Stimulated activated naive B cell treated with anti-CD40 and anti-IgM and Interleukin-4, amounts not matched to agents 10 μg/mL and 1 μg/mL and 100 μg/mL, for 72 hours (primary cell): ENCODE measurements around the gene PCNT.
"Not testable (repeated sequence)": the region's sequence is repeated elsewhere in the genome, so short reads cannot be mapped to it uniquely, and the experiment has no call there.

Source experiments
- ATAC-seq, 2 donors: fragments of 150-1000 bp; cut with Tn5 transposase; replicated peaks; 2 replicates each; pipeline ENCODE4 v1.10.0; 2021; ENCODE audit warnings: moderate library complexity in 1 of 2
- DNase-seq: peaks from one replicate; pipeline ENCODE4 v3.0.0; 2021
- H3K27ac Mint-ChIP-seq: one replicate; pipeline ENCODE4 v1.8.0; 2022; ENCODE audit warnings: mild to moderate bottlenecking, mixed read lengths
- H3K27me3 Mint-ChIP-seq, 2 donors: one replicate each; pipeline ENCODE4 v1.8.0; 2022; ENCODE audit warnings: mixed read lengths in 2 of 2
- H3K36me3 Mint-ChIP-seq, 2 donors: one replicate each; pipeline ENCODE4 v1.8.0; 2022; ENCODE audit warnings: mixed read lengths in 2 of 2, mild to moderate bottlenecking in 1 of 2
- H3K4me1 Mint-ChIP-seq, 2 donors: one replicate each; pipeline ENCODE4 v1.8.0; 2022; ENCODE audit warnings: mixed read lengths in 2 of 2, mild to moderate bottlenecking in 1 of 2
- H3K4me3 Mint-ChIP-seq, 2 donors: one replicate each; pipeline ENCODE4 v1.8.0; 2022; ENCODE audit warnings: mild to moderate bottlenecking in 2 of 2, mixed read lengths in 2 of 2, moderate library complexity in 1 of 2
- H3K9me3 Mint-ChIP-seq, 2 donors: one replicate each; pipeline ENCODE4 v1.8.0; 2022; ENCODE audit warnings: mixed read lengths in 2 of 2, mild to moderate bottlenecking in 1 of 2

The PCNT gene

GRCh38 chr21:46366966-46367365 is 43.0 kb downstream of the PCNT start:
- ATAC-seq (no peak), DNase-seq (no peak)
- Mint-ChIP-seq H3K36me3 (peaks cover 40 to 52% of the 10 kb centered on the region in 2 donors), H3K4me1 (peaks cover 19 to 27% of the 10 kb centered on the region in 2 donors), H3K27me3 (no peaks in the 10 kb centered on the region), H3K27ac (no peak overlapping the region), H3K4me3 (no peak overlapping the region), H3K9me3 (no peaks in the 10 kb centered on the region)

- Mint-ChIP-seq H3K27me3 (no peaks in the 10 kb centered on the region), H3K27ac (peak overlapping the region; percentile 76), H3K36me3 (peaks cover 28 to 47% of the 10 kb centered on the region in 2 donors), H3K4me3 (peak overlapping the region; percentile 51 to 53), H3K4me1 (peaks cover 19 to 27% of the 10 kb centered on the region in 2 donors), H3K9me3 (no peaks in the 10 kb centered on the region)
- DNase-seq (peak; percentile 13), ATAC-seq (peak; percentile 92 to 95)
Measured at GRCh38 chr21:46368533-46369285, 44.8 kb downstream of the PCNT start.

GRCh38 chr21:46369520-46370235 is 45.7 kb downstream of the PCNT start:
- DNase-seq: no peak
- Mint-ChIP-seq H3K4me3 (peak overlapping the region; percentile 51 to 53), H3K4me1 (peaks cover 21 to 27% of the 10 kb centered on the region in 2 donors), H3K36me3 (peaks cover 26 to 46% of the 10 kb centered on the region in 2 donors), H3K27ac (peak overlapping the region; percentile 76), H3K9me3 (no peaks in the 10 kb centered on the region), H3K27me3 (no peaks in the 10 kb centered on the region)
- peak; percentile 79 for ATAC-seq

- H3K9me3 Mint-ChIP-seq: no peaks in the 10 kb centered on the region
- ATAC-seq: peak in 1 of 2 donors; percentile 45
- no peaks in the 10 kb centered on the region for H3K27me3 Mint-ChIP-seq
- H3K36me3 Mint-ChIP-seq: peaks cover 16 to 35% of the 10 kb centered on the region in 2 donors
- no peak overlapping the region for H3K27ac Mint-ChIP-seq
- peak; percentile 21 for DNase-seq
- H3K4me3 Mint-ChIP-seq: no peak overlapping the region
- peaks cover 21 to 27% of the 10 kb centered on the region in 2 donors for H3K4me1 Mint-ChIP-seq
Measured at GRCh38 chr21:46371204-46372013, 47.5 kb downstream of the PCNT start.

- Mint-ChIP-seq H3K36me3 (peaks cover 12 to 29% of the 10 kb centered on the region in 2 donors), H3K9me3 (no peaks in the 10 kb centered on the region), H3K27ac (no peak overlapping the region), H3K27me3 (no peaks in the 10 kb centered on the region), H3K4me1 (peaks cover 21 to 27% of the 10 kb centered on the region in 2 donors), H3K4me3 (no peak overlapping the region)
- ATAC-seq: no peak
- no peak for DNase-seq
Measured at GRCh38 chr21:46372014-46372485, 48.1 kb downstream of the PCNT start.

- not testable (repeated sequence) for H3K9me3 Mint-ChIP-seq, H3K27ac Mint-ChIP-seq, H3K27me3 Mint-ChIP-seq, DNase-seq, H3K4me3 Mint-ChIP-seq, ATAC-seq
- H3K4me1 Mint-ChIP-seq: peaks cover 21 to 27% of the 10 kb centered on the region in 2 donors
- peaks cover 16 to 33% of the 10 kb centered on the region in 2 donors for H3K36me3 Mint-ChIP-seq
Measured at GRCh38 chr21:46372947-46373346, 49.0 kb downstream of the PCNT start.

- Mint-ChIP-seq H3K4me3 (no peak overlapping the region), H3K36me3 (peaks cover 23 to 42% of the 10 kb centered on the region in 2 donors), H3K4me1 (peaks cover 7 to 8% of the 10 kb centered on the region in 2 donors), H3K27ac (no peak overlapping the region), H3K27me3 (no peaks in the 10 kb centered on the region), H3K9me3 (peaks cover 0 to 3% of the 10 kb centered on the region in 2 donors)
- ATAC-seq (no peak), DNase-seq (no peak)
Measured at GRCh38 chr21:46374761-46375389, 50.9 kb downstream of the PCNT start.

- Mint-ChIP-seq H3K27ac (no peak overlapping the region), H3K27me3 (no peaks in the 10 kb centered on the region), H3K36me3 (peaks cover 23 to 40% of the 10 kb centered on the region in 2 donors), H3K4me3 (no peak overlapping the region), H3K4me1 (peaks cover 7% of the 10 kb centered on the region in 2 donors), H3K9me3 (peaks cover 0 to 3% of the 10 kb centered on the region in 2 donors)
- ATAC-seq (no peak), DNase-seq (no peak)
Measured at GRCh38 chr21:46375560-46376230, 51.7 kb downstream of the PCNT start.

GRCh38 chr21:46376231-46376628 is 52.3 kb downstream of the PCNT start:
- DNase-seq (no peak), ATAC-seq (no peak)
- peaks cover 6 to 7% of the 10 kb centered on the region in 2 donors for H3K4me1 Mint-ChIP-seq
- H3K27me3 Mint-ChIP-seq: no peaks in the 10 kb centered on the region
- no peak overlapping the region for H3K4me3 Mint-ChIP-seq
- no peak overlapping the region for H3K27ac Mint-ChIP-seq
- peaks cover 23 to 39% of the 10 kb centered on the region in 2 donors for H3K36me3 Mint-ChIP-seq
- H3K9me3 Mint-ChIP-seq: peaks cover 0 to 3% of the 10 kb centered on the region in 2 donors

- no peak overlapping the region for H3K4me3 Mint-ChIP-seq
- ATAC-seq (no peak), DNase-seq (no peak)
- H3K27ac Mint-ChIP-seq: peak overlapping the region; percentile 20
- H3K36me3 Mint-ChIP-seq: peaks cover 23 to 39% of the 10 kb centered on the region in 2 donors
- no peaks in the 10 kb centered on the region for H3K27me3 Mint-ChIP-seq
- peaks cover 3 to 7% of the 10 kb centered on the region in 2 donors for H3K9me3 Mint-ChIP-seq
- peaks cover 0 to 4% of the 10 kb centered on the region in 2 donors for H3K4me1 Mint-ChIP-seq
Measured at GRCh38 chr21:46376856-46377453, 53.0 kb downstream of the PCNT start.

- DNase-seq (no peak), ATAC-seq (no peak)
- Mint-ChIP-seq H3K36me3 (peaks cover 30 to 40% of the 10 kb centered on the region in 2 donors), H3K27me3 (no peaks in the 10 kb centered on the region), H3K27ac (no peak overlapping the region), H3K9me3 (peaks cover 12 to 13% of the 10 kb centered on the region in 2 donors), H3K4me1 (peaks cover 0 to 4% of the 10 kb centered on the region in 2 donors), H3K4me3 (no peak overlapping the region)
Measured at GRCh38 chr21:46377789-46378188, 53.8 kb downstream of the PCNT start.

- H3K4me1 Mint-ChIP-seq: peaks cover 0 to 4% of the 10 kb centered on the region in 2 donors
- DNase-seq (no peak), ATAC-seq (no peak)
- no peak overlapping the region for H3K27ac Mint-ChIP-seq
- no peak overlapping the region for H3K4me3 Mint-ChIP-seq
- H3K36me3 Mint-ChIP-seq: peaks cover 41 to 50% of the 10 kb centered on the region in 2 donors
- H3K9me3 Mint-ChIP-seq: peaks cover 14 to 15% of the 10 kb centered on the region in 2 donors
- no peaks in the 10 kb centered on the region for H3K27me3 Mint-ChIP-seq
Measured at GRCh38 chr21:46379105-46379504, 55.1 kb downstream of the PCNT start.

GRCh38 chr21:46379691-46380090 is 55.7 kb downstream of the PCNT start:
- no peaks in the 10 kb centered on the region for H3K27me3 Mint-ChIP-seq
- no peak overlapping the region for H3K27ac Mint-ChIP-seq
- no peak overlapping the region for H3K4me3 Mint-ChIP-seq
- peaks cover 0 to 2% of the 10 kb centered on the region in 2 donors for H3K4me1 Mint-ChIP-seq
- peaks cover 14 to 19% of the 10 kb centered on the region in 2 donors for H3K9me3 Mint-ChIP-seq
- peaks cover 47 to 56% of the 10 kb centered on the region in 2 donors for H3K36me3 Mint-ChIP-seq
- DNase-seq (no peak), ATAC-seq (no peak)
